Neural cell (in vitro differentiated cells): ENCODE results near the gene NEDD9.

Experiments used
- CTCF ChIP-seq: fragments of 450-650 bp; IDR thresholded peaks from 2 replicates; pipeline ENCODE4 v1.5.1; 2014; ENCODE audit warnings: antibody characterized with exemption, mild to moderate bottlenecking, moderate library complexity; ENCODE audit not compliant: poor library complexity, severe bottlenecking
- EP300 ChIP-seq: fragments of 450-650 bp; conservative IDR thresholded peaks from 2 replicates; pipeline ENCODE4 v1.6.1; 2014; ENCODE audit warnings: antibody characterized with exemption, mild to moderate bottlenecking, moderate library complexity; ENCODE audit not compliant: poor library complexity, severe bottlenecking
- EZH2 ChIP-seq: fragments of 200-600, 300-800 bp; shearing (Covaris generic), sonication (generic); IDR thresholded peaks from 2 replicates; pipeline ENCODE4 v1.6.1; 2014; ENCODE audit warnings: antibody characterized with exemption, low read length, borderline replicate concordance, mild to moderate bottlenecking; ENCODE audit not compliant: insufficient read depth, poor library complexity, severe bottlenecking
- MXI1 ChIP-seq: fragments of 450-650 bp; conservative IDR thresholded peaks from 2 replicates; pipeline ENCODE4 v1.6.1; 2014; ENCODE audit warnings: antibody characterized with exemption, mild to moderate bottlenecking; ENCODE audit not compliant: poor library complexity, severe bottlenecking
- POLR2AphosphoS5 ChIP-seq: IDR thresholded peaks from 2 replicates; pipeline ENCODE4 v1.6.1; 2012
- RAD21 ChIP-seq: fragments of 450-650 bp; conservative IDR thresholded peaks from 2 replicates; pipeline ENCODE4 v1.6.1; 2014; ENCODE audit warnings: antibody characterized with exemption, mild to moderate bottlenecking, moderate library complexity
- REST ChIP-seq: IDR thresholded peaks from 2 replicates; pipeline ENCODE4 v1.6.1; 2012; ENCODE audit warnings: borderline replicate concordance
- TAF1 ChIP-seq: IDR thresholded peaks from 2 replicates; pipeline ENCODE4 v1.6.1; 2012; ENCODE audit warnings: low read depth

GRCh38 chr6:11190625-11191245 is 41.7 kb downstream of the NEDD9 start:
- TF ChIP-seq EZH2 (no peak), RAD21 (no peak), EP300 (no peak), CTCF (no peak), POLR2AphosphoS5 (no peak), TAF1 (no peak), REST (no peak), MXI1 (no peak)
